GM20000 (cell line): ENCODE data around the gene COL26A1.

Experiments used
- DNase-seq: peaks from one replicate; pipeline ENCODE4 v3.0.0; 2012; ENCODE audit warnings: low spot score
- TF ChIP-seq, protein P1 (sequence below): IDR thresholded peaks from 2 replicates; pipeline ENCODE4 v1.5.1; 2012; ENCODE audit warnings: mild to moderate bottlenecking, control low read depth; ENCODE audit errors: extremely low read depth, missing control alignments

The COL26A1 gene

DNA sequence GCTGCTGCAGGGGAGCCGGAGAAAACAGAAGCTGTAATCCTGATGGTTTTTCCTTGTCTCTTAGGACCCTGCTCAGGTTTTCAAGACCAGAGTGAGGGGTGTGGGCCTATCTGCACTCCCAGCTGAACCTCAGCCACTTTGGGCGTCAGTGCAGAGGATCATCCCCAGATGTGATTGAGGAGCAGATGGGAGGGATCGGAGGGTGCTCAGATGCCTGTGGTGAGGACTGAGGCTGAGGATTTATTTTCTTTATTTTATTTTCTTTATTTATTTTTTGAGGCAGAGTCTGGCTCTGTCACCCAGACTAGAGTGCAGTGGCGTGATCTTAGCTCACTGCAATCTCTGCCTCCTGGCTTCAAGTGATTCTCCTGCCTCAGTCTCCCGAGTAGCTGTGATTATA, 13.9 kb downstream of the COL26A1 start:
- TF ChIP-seq, protein P1, sequence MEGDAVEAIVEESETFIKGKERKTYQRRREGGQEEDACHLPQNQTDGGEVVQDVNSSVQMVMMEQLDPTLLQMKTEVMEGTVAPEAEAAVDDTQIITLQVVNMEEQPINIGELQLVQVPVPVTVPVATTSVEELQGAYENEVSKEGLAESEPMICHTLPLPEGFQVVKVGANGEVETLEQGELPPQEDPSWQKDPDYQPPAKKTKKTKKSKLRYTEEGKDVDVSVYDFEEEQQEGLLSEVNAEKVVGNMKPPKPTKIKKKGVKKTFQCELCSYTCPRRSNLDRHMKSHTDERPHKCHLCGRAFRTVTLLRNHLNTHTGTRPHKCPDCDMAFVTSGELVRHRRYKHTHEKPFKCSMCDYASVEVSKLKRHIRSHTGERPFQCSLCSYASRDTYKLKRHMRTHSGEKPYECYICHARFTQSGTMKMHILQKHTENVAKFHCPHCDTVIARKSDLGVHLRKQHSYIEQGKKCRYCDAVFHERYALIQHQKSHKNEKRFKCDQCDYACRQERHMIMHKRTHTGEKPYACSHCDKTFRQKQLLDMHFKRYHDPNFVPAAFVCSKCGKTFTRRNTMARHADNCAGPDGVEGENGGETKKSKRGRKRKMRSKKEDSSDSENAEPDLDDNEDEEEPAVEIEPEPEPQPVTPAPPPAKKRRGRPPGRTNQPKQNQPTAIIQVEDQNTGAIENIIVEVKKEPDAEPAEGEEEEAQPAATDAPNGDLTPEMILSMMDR = no peak
- DNase-seq = no peak

DNA sequence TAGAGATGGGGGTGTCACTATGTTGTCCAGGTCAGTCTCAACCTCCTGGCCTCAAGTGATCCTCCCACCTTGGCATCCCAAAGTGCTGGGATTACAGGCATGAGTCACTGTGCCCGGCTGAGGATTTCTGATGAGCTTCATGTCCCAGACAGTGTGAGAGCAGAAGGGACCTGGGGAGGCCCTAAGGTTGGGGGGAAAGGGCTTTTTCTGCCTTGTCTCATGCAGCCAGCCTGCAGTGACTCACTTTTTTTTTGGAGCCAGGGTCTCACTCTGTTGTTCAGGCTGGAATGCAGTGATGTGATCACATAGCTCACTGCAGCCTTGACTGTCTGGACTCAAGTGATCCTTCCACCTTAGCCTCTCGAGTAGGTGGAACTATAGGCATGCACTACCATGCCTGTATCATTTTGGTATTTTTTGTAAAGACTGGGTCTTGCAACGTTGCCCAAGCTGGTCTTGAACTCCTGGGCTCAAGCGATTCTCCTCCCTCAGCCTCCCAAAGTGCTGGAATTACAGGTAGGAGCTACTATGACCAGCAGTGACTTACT, 14.6 kb downstream of the COL26A1 start:
- TF ChIP-seq, protein P1 = no peak

DNA sequence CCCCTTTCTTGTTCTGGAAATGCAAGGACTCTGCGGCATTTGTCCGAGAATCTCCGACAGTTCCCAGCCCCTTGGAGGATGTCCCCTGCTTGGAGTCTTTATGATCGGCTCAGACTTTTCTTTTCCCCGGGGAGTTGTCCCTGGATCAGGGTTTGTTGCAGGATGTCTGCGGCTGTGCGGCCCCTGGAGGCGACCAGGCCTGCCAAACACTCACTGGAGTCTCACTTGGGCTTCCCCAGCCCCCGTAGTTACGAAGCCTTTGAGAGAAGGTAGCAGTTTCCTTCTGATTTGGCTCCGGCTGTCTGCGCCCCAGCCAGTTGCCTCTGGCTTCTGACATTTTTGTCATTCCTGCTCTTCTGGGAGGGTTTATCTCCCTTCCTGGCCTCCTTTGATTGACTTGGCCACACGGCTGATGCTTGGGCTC, 16.1 kb downstream of the COL26A1 start:
- DNase-seq = no peak
- TF ChIP-seq, protein P1 = no peak

More for the DNA sequence above, 14.6 kb downstream of the COL26A1 start:
- DNase-seq = no peak

DNA sequence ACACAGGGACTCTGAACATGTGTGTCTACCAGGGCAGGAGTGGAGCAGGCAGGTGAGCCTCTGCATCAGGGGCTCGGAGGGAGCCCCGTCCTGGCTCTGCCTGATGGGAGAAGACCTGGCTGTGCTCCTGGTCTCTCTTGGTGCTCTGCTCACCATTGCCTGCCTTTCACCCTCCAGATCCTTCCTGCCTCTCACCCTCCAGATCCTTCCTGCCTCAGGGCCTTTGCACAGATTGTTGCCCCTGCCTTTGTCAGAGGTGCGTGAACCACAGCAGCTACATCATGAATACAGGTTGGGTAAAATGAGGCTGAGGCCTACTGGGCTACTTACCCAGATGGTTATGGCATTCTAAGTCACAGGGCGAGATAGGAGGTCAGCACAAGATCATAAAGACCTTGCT, 16.6 kb downstream of the COL26A1 start:
- no peak for DNase-seq
- TF ChIP-seq, protein P1 = no peak

DNA sequence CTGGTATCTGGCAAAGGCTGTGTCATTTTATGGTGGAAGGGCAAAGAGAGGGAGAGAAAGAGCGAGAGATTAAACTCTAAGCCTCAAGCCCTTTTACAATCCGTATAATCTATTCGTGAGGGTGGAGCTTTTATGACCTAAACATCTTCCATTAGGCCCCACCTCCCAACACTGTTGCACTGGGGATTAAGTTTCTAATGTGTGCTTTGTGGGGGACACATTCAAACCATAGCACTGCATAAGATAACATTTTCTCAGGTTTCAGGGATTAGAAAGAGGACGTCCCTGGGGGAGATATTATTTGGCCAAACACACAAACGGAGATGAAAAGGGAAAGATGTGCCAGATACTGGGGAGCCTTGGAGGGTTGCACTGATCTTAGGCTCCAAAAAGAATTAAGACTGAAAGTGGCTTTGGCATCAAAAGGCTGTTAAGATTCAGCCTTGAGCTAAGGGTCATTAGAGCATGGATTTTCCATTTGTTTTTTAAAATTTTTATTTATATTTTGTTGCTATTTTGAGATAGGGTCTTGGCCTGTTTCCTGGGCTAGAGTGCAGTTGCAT, 19.0 kb downstream of the COL26A1 start:
- TF ChIP-seq, protein P1 = no peak
- no peak for DNase-seq

DNA sequence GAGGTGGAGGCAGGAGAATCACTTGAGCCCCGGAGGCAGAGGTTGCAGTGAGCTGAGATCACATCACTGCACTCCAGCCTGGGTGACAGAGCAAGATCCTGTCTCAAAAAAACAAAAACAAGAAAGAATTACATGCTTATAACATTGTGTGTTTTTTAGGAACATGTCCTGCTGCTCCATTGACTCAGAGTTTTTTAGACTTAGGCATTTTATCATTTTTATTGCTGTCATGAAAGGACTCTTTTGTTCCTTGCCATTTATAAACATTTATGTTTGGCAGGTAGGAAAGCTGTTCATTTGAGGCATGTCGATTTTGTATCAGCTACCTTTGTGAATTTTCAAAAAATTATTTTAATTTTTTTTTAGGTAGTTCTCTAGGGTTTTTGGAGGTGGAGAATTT, 20.3 kb downstream of the COL26A1 start:
- DNase-seq = no peak
- TF ChIP-seq, protein P1 = no peak

DNA sequence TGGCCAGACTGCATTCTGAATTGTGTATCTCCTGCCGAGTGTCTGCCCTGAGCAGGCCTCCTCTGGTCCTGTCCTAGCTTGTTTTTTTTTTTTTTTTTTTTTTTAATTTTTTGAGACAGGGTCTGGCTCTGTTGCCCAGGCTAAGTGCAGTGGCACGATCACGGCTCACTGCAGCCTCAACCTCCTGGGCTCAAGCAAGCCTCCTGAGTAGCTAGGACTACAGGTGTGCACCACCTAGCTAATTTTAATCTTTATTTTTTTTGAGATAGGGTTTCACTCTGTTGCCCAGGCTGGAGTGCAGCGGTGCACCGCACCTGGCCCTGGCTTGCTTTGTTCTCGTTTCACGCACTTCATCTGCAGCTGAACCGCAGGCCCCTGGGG, 23.5 kb downstream of the COL26A1 start:
- TF ChIP-seq, protein P1 = no peak
- DNase-seq = no peak
